Fibroblast of the aortic adventitia (primary cell): ENCODE measurements around the gene PATL2. TPM values are rescaled to one million over a fixed set of nuclear protein-coding genes. Genes with fewer than 3 reads are reported as not detected.

Experiments
- DNase-seq: peaks from one replicate; pipeline ENCODE4 v3.0.0-alpha.2; 2010; ENCODE audit warnings: low read depth
- H3K4me3 ChIP-seq: 2 replicates; pipeline ENCODE4 v1.5.1; 2011; ENCODE audit warnings: low read depth, mild to moderate bottlenecking, control low read depth, low read length, moderate library complexity
- CTCF ChIP-seq: IDR thresholded peaks from 2 replicates; pipeline ENCODE4 v1.5.1; 2011; ENCODE audit warnings: mild to moderate bottlenecking, low read length, control low read depth, inconsistent platforms; ENCODE audit not compliant: insufficient read depth
- total RNA-seq: library from RNA; depleted of rRNA; stranded (reverse); fragments of >200 nt; gene quantifications from 2 replicates; pipeline ENCODE4 v1.2.3, GENCODE V29; 2012; ENCODE audit warnings: low replicate concordance

PATL2 gene
- total RNA-seq, 1 donor = 0.72 TPM

DNA sequence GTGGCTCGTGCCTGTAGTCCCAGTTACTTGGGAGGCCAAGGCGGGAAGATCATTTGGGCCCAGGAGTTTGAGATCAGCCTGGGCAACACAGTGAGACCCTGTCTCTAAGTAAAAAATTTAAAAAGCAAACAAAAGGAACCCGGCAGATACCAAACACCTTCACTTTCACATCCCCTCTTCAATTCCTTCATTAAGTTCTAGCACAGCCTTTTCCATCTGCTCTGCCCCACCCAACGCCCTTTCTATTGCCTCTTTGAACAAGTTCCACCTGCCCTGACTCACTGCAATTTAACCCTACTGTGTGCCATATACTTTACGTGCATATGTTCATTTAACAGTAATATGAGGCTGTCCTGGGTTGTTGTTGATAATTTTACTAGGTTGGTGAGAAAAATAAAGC lies 35.2 kb downstream of the PATL2 start:
- TF ChIP-seq CTCF = no peak
- no peak for DNase-seq
- H3K4me3 ChIP-seq = no peak overlapping the region

- TF ChIP-seq CTCF = no peak
- DNase-seq = no peak
- H3K4me3 ChIP-seq = no peak overlapping the region
Measured at GRCh38 chr15:44673639-44674038, 37.5 kb downstream of the PATL2 start.

DNA sequence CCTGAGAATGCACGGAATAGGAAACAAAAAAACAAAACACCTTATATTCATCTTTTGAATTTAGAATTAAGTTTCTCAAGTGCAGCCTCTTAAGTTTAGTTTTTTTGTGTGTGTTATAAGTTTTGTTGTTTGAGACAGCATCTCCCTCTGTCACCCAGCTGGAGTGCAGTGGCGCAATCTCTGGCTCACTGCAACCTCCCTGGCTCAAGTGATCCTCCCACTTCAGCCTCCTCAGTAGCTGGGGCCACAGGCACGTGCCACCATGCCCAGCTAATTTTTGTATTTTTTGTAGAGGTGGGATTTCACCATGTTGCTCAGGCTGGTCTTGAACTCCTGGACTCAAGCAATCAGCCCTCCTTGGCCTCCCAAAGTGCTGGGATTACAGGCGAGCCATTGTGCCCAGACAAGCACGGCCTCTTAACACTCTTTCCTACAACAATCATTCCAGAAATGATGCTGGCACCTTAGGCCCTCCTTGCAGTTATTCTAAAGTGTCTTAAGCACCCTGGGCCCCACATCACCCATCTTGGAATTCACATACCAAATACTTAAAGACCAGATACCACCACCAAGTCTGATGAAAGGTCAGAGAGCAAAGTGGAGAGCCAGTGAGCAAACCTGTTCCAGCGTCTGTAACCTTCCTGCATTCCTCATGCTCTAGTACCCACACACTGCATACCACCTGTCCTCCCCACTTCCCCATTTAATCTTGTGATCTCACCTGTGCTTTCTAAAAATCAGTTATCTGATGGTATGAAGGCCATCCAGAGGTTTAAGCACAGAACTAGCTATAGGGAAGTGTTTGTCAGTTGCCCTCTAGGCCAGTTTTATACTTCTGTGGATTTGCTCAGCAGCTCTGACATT lies 40.8 kb downstream of the PATL2 start:
- no peak for TF ChIP-seq CTCF
- DNase-seq = no peak
- no peak overlapping the region for H3K4me3 ChIP-seq

DNA sequence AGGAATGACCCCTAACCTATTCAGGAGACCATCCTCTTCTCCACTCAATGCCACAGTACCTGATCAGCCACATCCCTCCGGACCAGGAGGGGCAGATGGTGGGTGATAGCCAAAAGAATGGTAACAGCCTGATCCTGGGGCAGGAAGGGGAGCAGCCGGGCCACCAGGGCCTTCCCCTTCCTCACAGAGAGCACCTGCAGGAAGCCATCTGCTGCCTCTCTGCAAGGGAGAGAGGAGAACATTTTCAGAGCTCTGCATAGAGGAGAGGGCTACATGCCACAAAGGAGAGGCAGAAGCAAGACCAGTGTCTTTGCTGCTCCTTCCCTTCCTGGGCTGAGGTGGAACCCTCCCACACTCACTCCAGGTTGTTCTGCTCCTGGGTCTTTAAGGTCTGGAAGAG lies 42.2 kb downstream of the PATL2 start:
- DNase-seq = no peak
- H3K4me3 ChIP-seq = no peak overlapping the region
- TF ChIP-seq CTCF = no peak

GRCh38 chr15:44667039-44667360 lies 44.1 kb downstream of the PATL2 start:
- H3K4me3 ChIP-seq = no peak overlapping the region
- DNase-seq = no peak
- no peak for TF ChIP-seq CTCF

DNA sequence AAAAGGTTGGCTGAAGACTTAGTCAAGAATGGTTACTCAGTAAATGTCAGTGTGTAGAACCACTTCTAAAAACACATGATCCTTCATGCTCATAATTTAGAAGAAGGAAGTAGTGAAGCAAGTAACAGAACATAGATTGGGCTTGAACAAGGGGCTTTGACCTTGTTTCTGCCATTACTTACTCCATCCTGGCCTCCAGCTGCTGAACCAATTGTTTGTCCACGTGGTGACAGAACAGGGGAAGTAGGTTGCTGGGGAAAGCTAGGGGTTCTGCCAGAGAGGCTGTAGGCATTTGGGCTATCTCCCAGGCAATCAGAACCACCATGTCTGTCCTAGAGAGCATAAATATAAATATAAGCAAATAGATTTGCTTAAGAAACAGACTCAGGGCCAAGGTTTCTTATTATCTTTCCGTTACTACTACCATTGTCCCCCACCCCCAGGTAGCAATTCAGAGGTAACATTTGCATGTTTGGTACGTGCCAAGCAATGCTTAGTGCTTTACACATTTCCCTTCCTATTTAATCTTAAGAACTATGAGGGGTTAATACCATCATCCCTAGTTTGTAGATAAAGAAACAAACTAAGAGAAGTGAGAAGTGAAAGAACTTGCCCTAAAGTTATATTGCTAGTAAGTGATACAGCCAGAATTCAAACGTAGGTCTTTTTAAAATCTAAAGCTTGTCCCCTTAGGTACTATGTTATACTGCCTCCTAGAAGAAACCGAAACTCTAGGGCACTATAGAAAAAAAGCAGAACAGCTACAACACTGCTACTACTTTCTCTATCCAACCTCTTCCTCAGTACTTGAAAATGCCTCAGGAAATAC lies 44.7 kb downstream of the PATL2 start:
- no peak overlapping the region for H3K4me3 ChIP-seq
- no peak for DNase-seq
- TF ChIP-seq CTCF = no peak
